Measurements from ENCODE around the gene C14orf180.

- no peak for TF ChIP-seq EZH2 (IDR thresholded peaks at IDR 0.05; ENCODE audit: borderline replicate concordance, low read length)
- no peak for TF ChIP-seq CTCF (conservative IDR thresholded peaks at IDR 0.05 in 1 of 2, IDR thresholded peaks at IDR 0.05 in 1 of 2; ENCODE audit: extremely low read depth in 1 of 2, insufficient read depth in 1 of 2, low read depth in 1 of 2, low read length in 2 of 2)
Observed at GRCh38 chr14:104624939-104625338, 45.4 kb downstream of the C14orf180 start.
